ENCODE results near the gene CYP27C1.
A peak's percentile ranks its signal among the peaks of the same experiment; 100 is the strongest.
"Not testable (repeated sequence)": the region's sequence is repeated elsewhere in the genome, so short reads cannot be mapped to it uniquely, and the experiment has no call there.

The CYP27C1 gene, protein sequence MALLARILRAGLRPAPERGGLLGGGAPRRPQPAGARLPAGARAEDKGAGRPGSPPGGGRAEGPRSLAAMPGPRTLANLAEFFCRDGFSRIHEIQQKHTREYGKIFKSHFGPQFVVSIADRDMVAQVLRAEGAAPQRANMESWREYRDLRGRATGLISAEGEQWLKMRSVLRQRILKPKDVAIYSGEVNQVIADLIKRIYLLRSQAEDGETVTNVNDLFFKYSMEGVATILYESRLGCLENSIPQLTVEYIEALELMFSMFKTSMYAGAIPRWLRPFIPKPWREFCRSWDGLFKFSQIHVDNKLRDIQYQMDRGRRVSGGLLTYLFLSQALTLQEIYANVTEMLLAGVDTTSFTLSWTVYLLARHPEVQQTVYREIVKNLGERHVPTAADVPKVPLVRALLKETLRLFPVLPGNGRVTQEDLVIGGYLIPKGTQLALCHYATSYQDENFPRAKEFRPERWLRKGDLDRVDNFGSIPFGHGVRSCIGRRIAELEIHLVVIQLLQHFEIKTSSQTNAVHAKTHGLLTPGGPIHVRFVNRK
- 0 reads per million in 3 donors for total RNA-seq

DNA sequence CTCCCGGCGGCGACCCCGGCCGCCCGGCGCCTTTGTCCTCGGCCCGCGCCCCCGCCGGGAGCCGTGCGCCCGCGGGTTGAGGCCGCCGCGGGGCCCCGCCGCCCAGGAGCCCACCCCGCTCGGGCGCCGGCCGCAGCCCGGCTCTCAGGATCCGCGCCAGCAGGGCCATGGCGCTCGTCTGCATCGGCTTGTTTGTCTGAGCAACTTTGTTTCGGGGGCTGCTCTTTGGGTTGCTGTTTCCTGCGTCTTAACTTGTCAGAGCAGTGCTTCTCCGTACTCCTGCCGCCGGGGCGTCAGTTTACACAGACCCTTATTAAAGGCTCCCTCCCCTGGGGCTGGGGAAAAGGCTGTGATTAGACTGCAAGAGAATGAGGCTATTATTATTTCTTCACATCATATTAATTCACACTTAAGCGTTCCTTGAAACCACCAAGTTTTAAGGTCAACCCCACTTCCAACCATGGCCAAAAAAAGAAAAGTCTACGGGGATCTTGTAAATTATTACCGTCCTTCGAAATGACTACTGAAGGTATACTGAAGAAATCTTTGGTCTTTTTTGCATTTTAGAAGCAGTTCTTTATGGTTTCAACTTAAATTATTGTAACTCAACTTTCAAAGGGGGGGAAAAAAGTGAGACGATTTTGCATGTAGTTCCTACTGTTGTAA is at the start of gene CYP27C1:
Gene CYP27C1, minus strand, starts transcription at position 198 of the 666 bp plus-strand sequence. Its CDS starts 29 bp downstream, at position 169.
- no peaks in the 10 kb centered on the region for H3K9me3 ChIP-seq (ENCODE audit: control insufficient read depth, low read length)
- H3K4me1 ChIP-seq (ENCODE audit: control insufficient read depth, insufficient read depth, low read length, poor library complexity, severe bottlenecking) = peaks cover 18% of the 10 kb centered on the region
- DNase-seq = no peak
- H3K4me3 ChIP-seq (ENCODE audit: insufficient read depth, low read depth, low read length, poor library complexity, severe bottlenecking) = peak within 1 kb of the TSS; percentile 35
- peaks cover 42% of the 10 kb centered on the region for H3K27me3 ChIP-seq (replicated peaks; ENCODE audit: control insufficient read depth, insufficient read depth, low read length, poor library complexity, severe bottlenecking)
- H3K36me3 ChIP-seq (ENCODE audit: control insufficient read depth, insufficient read depth, low read length) = no peaks in the 10 kb centered on the region
- H3K27ac ChIP-seq (ENCODE audit: insufficient read depth, low read length, poor library complexity, severe bottlenecking) = no peak within 1 kb of the TSS

GRCh38 chr2:127261804-127262406 is 41.8 kb upstream of the CYP27C1 start:
- H3K36me3 ChIP-seq (ENCODE audit: control insufficient read depth, insufficient read depth, low read length) = peaks cover 36% of the 10 kb centered on the region
- H3K9me3 ChIP-seq (ENCODE audit: control insufficient read depth, low read length) = no peaks in the 10 kb centered on the region
- no peaks in the 10 kb centered on the region for H3K4me1 ChIP-seq (ENCODE audit: control insufficient read depth, insufficient read depth, low read length, poor library complexity, severe bottlenecking)
- no peak overlapping the region for H3K4me3 ChIP-seq (ENCODE audit: insufficient read depth, low read depth, low read length, poor library complexity, severe bottlenecking)
- DNase-seq = no peak
- H3K27me3 ChIP-seq (replicated peaks; ENCODE audit: control insufficient read depth, insufficient read depth, low read length, poor library complexity, severe bottlenecking) = no peaks in the 10 kb centered on the region
- no peak overlapping the region for H3K27ac ChIP-seq (ENCODE audit: insufficient read depth, low read length, poor library complexity, severe bottlenecking)

DNA sequence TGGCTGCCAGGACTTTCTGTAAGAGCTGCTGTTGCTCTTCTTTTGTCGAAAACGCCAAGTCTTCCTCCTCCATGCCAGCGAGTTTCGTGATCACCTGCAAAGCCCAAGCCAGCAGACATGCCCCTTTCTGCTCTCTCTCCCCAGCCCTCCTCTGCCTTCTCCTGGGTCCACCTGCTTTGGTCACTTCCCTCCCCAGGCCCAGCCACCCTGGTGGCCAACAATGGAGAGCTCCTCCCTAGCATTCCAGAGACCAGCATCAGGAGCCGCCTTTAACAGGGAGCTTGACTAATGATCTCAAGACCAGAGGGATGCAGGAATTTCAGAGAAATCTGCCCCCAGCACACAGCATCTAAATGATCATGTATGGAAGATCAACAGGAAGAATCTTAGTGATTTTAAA is 39.3 kb upstream of the CYP27C1 start:
- H3K4me3 ChIP-seq (ENCODE audit: insufficient read depth, low read depth, low read length, poor library complexity, severe bottlenecking) = no peak overlapping the region
- no peak for DNase-seq
- no peak overlapping the region for H3K27ac ChIP-seq (ENCODE audit: insufficient read depth, low read length, poor library complexity, severe bottlenecking)
- no peaks in the 10 kb centered on the region for H3K4me1 ChIP-seq (ENCODE audit: control insufficient read depth, insufficient read depth, low read length, poor library complexity, severe bottlenecking)
- H3K27me3 ChIP-seq (replicated peaks; ENCODE audit: control insufficient read depth, insufficient read depth, low read length, poor library complexity, severe bottlenecking) = no peaks in the 10 kb centered on the region
- H3K36me3 ChIP-seq (ENCODE audit: control insufficient read depth, insufficient read depth, low read length) = peaks cover 42% of the 10 kb centered on the region
- H3K9me3 ChIP-seq (ENCODE audit: control insufficient read depth, low read length) = no peaks in the 10 kb centered on the region

DNA sequence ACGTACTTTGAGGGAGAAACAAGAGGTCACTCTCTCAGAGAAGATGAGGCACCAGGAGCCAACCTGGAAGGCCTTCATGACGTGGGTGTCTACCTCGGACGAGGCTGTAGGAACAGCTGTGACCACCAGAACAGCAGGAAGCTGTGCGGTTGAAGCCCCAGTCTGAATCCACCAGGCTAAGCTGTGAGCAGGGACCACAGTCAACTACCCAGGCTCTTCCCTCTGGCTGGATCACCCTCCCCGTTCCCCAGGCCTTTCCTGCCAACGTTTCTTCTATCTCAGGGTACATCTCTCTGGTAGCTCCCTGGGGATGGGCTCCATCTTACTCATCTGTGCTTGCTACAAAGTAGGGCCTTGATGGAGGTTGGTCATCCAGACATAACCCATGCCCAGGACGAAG is 36.8 kb upstream of the CYP27C1 start:
- H3K27me3 ChIP-seq (replicated peaks; ENCODE audit: control insufficient read depth, insufficient read depth, low read length, poor library complexity, severe bottlenecking) = no peaks in the 10 kb centered on the region
- no peaks in the 10 kb centered on the region for H3K9me3 ChIP-seq (ENCODE audit: control insufficient read depth, low read length)
- no peaks in the 10 kb centered on the region for H3K4me1 ChIP-seq (ENCODE audit: control insufficient read depth, insufficient read depth, low read length, poor library complexity, severe bottlenecking)
- no peak for DNase-seq
- H3K4me3 ChIP-seq (ENCODE audit: insufficient read depth, low read depth, low read length, poor library complexity, severe bottlenecking) = no peak overlapping the region
- peaks cover 42% of the 10 kb centered on the region for H3K36me3 ChIP-seq (ENCODE audit: control insufficient read depth, insufficient read depth, low read length)
- H3K27ac ChIP-seq (ENCODE audit: insufficient read depth, low read length, poor library complexity, severe bottlenecking) = no peak overlapping the region

- H3K9me3 ChIP-seq (ENCODE audit: control insufficient read depth, low read length) = no peaks in the 10 kb centered on the region
- no peak overlapping the region for H3K27ac ChIP-seq (ENCODE audit: insufficient read depth, low read length, poor library complexity, severe bottlenecking)
- H3K4me1 ChIP-seq (ENCODE audit: control insufficient read depth, insufficient read depth, low read length, poor library complexity, severe bottlenecking) = no peaks in the 10 kb centered on the region
- H3K36me3 ChIP-seq (ENCODE audit: control insufficient read depth, insufficient read depth, low read length) = peaks cover 42% of the 10 kb centered on the region
- H3K4me3 ChIP-seq (ENCODE audit: insufficient read depth, low read depth, low read length, poor library complexity, severe bottlenecking) = no peak overlapping the region
- H3K27me3 ChIP-seq (replicated peaks; ENCODE audit: control insufficient read depth, insufficient read depth, low read length, poor library complexity, severe bottlenecking) = no peaks in the 10 kb centered on the region
- no peak for DNase-seq
Measured at GRCh38 chr2:127256381-127256780, 36.3 kb upstream of the CYP27C1 start.

DNA sequence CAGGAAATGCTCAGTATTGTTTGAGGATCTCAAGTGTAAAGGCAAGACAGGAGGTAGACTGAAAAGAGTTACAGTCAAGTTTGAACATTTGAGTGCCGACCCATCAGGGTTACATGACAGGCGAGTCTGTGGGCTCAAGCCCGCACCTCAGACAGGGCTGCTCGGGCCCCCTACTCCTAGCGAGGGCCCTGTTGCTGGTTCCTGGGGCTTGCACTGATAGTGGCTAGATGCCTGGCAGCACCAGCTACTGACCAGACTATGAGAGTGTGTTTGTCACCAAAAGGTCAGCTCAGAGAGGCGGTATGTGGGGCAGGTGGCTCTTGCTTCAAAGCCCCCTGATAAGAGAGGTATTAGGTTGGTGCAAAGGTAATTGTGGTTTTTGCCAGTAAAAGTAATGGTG is 35.6 kb upstream of the CYP27C1 start:
- no peaks in the 10 kb centered on the region for H3K27me3 ChIP-seq (replicated peaks; ENCODE audit: control insufficient read depth, insufficient read depth, low read length, poor library complexity, severe bottlenecking)
- no peak overlapping the region for H3K4me3 ChIP-seq (ENCODE audit: insufficient read depth, low read depth, low read length, poor library complexity, severe bottlenecking)
- no peaks in the 10 kb centered on the region for H3K4me1 ChIP-seq (ENCODE audit: control insufficient read depth, insufficient read depth, low read length, poor library complexity, severe bottlenecking)
- DNase-seq = no peak
- H3K36me3 ChIP-seq (ENCODE audit: control insufficient read depth, insufficient read depth, low read length) = peaks cover 37% of the 10 kb centered on the region
- H3K27ac ChIP-seq (ENCODE audit: insufficient read depth, low read length, poor library complexity, severe bottlenecking) = no peak overlapping the region
- no peaks in the 10 kb centered on the region for H3K9me3 ChIP-seq (ENCODE audit: control insufficient read depth, low read length)

GRCh38 chr2:127255146-127255545 is 35.0 kb upstream of the CYP27C1 start:
- Histone ChIP-seq H3K4me3 (ENCODE audit: insufficient read depth, low read depth, low read length, poor library complexity, severe bottlenecking) (no peak overlapping the region), H3K27ac (ENCODE audit: insufficient read depth, low read length, poor library complexity, severe bottlenecking) (no peak overlapping the region), H3K4me1 (ENCODE audit: control insufficient read depth, insufficient read depth, low read length, poor library complexity, severe bottlenecking) (no peaks in the 10 kb centered on the region), H3K36me3 (ENCODE audit: control insufficient read depth, insufficient read depth, low read length) (peaks cover 33% of the 10 kb centered on the region), H3K9me3 (ENCODE audit: control insufficient read depth, low read length) (no peaks in the 10 kb centered on the region), H3K27me3 (replicated peaks; ENCODE audit: control insufficient read depth, insufficient read depth, low read length, poor library complexity, severe bottlenecking) (no peaks in the 10 kb centered on the region)
- DNase-seq = no peak

DNA sequence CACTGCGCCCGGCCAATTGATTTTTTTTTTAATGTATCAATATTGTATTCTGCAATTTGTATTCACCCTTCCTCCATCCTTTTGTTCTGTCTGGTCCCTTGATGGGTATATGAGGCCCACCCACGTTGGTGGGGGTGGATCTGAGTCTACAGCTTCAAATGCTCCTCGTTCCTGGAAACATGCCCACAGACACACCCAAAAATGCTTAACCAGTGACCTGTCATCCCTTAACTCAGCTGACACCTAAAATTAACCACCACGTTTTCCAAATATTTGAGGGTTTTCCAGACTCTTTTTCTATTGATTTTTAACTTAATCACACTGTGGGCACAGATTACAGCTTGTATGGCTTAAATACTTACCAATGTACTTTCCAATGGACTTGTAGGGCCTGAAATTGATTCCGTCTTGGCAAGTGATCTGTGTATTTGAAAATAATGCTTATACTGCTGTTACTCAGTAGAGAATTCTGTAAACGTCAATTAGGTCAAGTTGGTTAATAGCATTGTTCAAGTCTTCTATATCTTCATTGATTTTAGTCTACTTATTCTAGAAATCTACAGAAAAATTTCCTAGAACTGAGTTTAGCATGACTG is 34.4 kb upstream of the CYP27C1 start:
- Histone ChIP-seq H3K27ac (ENCODE audit: insufficient read depth, low read length, poor library complexity, severe bottlenecking) (no peak overlapping the region), H3K4me1 (ENCODE audit: control insufficient read depth, insufficient read depth, low read length, poor library complexity, severe bottlenecking) (no peaks in the 10 kb centered on the region), H3K9me3 (ENCODE audit: control insufficient read depth, low read length) (no peaks in the 10 kb centered on the region), H3K27me3 (replicated peaks; ENCODE audit: control insufficient read depth, insufficient read depth, low read length, poor library complexity, severe bottlenecking) (no peaks in the 10 kb centered on the region), H3K36me3 (ENCODE audit: control insufficient read depth, insufficient read depth, low read length) (peaks cover 27% of the 10 kb centered on the region), H3K4me3 (ENCODE audit: insufficient read depth, low read depth, low read length, poor library complexity, severe bottlenecking) (no peak overlapping the region)
- DNase-seq = no peak

DNA sequence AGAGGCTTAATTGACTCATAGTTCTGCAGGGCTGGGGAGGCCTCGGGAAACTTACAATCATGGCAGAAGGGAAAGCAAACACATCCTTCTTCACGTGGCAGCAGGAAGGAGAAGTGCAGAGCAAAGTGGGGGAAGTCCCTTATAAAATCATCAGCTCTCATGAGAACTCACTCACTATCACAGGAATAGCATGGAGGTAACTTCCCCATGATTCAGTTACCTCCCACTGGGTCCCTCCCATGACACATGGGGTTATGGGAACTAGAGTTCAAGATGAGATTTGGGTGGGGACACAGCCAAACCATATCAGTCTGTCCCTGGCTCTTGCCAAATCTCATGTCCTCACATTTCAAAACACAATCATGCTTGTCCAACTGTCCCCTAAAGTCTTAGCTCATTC is 21.1 kb upstream of the CYP27C1 start:
- not testable (repeated sequence) for H3K9me3 ChIP-seq (ENCODE audit: control insufficient read depth, low read length); H3K36me3 ChIP-seq (ENCODE audit: control insufficient read depth, insufficient read depth, low read length); H3K27me3 ChIP-seq (replicated peaks; ENCODE audit: control insufficient read depth, insufficient read depth, low read length, poor library complexity, severe bottlenecking)

More for the DNA sequence above, 21.1 kb upstream of the CYP27C1 start:
- not testable (repeated sequence) for DNase-seq; H3K27ac ChIP-seq (ENCODE audit: insufficient read depth, low read length, poor library complexity, severe bottlenecking); H3K4me3 ChIP-seq (ENCODE audit: insufficient read depth, low read depth, low read length, poor library complexity, severe bottlenecking); H3K4me1 ChIP-seq (ENCODE audit: control insufficient read depth, insufficient read depth, low read length, poor library complexity, severe bottlenecking)
